Neuron (in vitro differentiated cells): ENCODE results near the gene SLC25A11.

Experiments used
- H2AFZ ChIP-seq: one replicate; pipeline ENCODE4 v1.6.1; 2013; ENCODE audit warnings: low read depth, mild to moderate bottlenecking, inconsistent platforms, low read length, moderate library complexity
- H3K27me3 ChIP-seq: one replicate; pipeline ENCODE4 v1.6.1; 2013; ENCODE audit warnings: low read length; ENCODE audit not compliant: insufficient read depth
- H3K36me3 ChIP-seq: one replicate; pipeline ENCODE4 v1.6.1; 2013; ENCODE audit warnings: low read length; ENCODE audit not compliant: insufficient read depth
- H3K4me1 ChIP-seq: one replicate; pipeline ENCODE4 v1.6.1; 2013; ENCODE audit warnings: low read length; ENCODE audit not compliant: insufficient read depth
- H3K4me3 ChIP-seq: 2 replicates; pipeline ENCODE4 v1.5.1; 2013; ENCODE audit warnings: mild to moderate bottlenecking, low read length, moderate library complexity
- H3K9me3 ChIP-seq: one replicate; pipeline ENCODE4 v1.6.1; 2013; ENCODE audit warnings: low read length

Gene SLC25A11

GRCh38 chr17:4956493-4957061 is 16.7 kb upstream of the SLC25A11 start:
- peaks cover 4% of the 10 kb centered on the region for H3K4me1 ChIP-seq
- H3K36me3 ChIP-seq = peaks cover 32% of the 10 kb centered on the region
- H3K9me3 ChIP-seq = peaks cover 4% of the 10 kb centered on the region
- no peaks in the 10 kb centered on the region for H3K27me3 ChIP-seq
- H2AFZ ChIP-seq = no peak overlapping the region
- no peak overlapping the region for H3K4me3 ChIP-seq

GRCh38 chr17:4955091-4955490 is 15.2 kb upstream of the SLC25A11 start:
- Histone ChIP-seq H3K9me3 (peaks cover 4% of the 10 kb centered on the region), H3K27me3 (no peaks in the 10 kb centered on the region), H3K4me3 (no peak overlapping the region), H3K4me1 (peaks cover 17% of the 10 kb centered on the region), H3K36me3 (peaks cover 24% of the 10 kb centered on the region), H2AFZ (no peak overlapping the region)

- no peak overlapping the region for H2AFZ ChIP-seq
- H3K36me3 ChIP-seq = peaks cover 13% of the 10 kb centered on the region
- no peak overlapping the region for H3K4me3 ChIP-seq
- H3K4me1 ChIP-seq = peaks cover 19% of the 10 kb centered on the region
- H3K27me3 ChIP-seq = no peaks in the 10 kb centered on the region
- peaks cover 4% of the 10 kb centered on the region for H3K9me3 ChIP-seq
Measured at GRCh38 chr17:4953451-4953961, 13.7 kb upstream of the SLC25A11 start.

GRCh38 chr17:4951486-4951885 is 11.6 kb upstream of the SLC25A11 start:
- Histone ChIP-seq H3K9me3 (peaks cover 4% of the 10 kb centered on the region), H2AFZ (no peak overlapping the region), H3K4me1 (peaks cover 26% of the 10 kb centered on the region), H3K36me3 (peaks cover 5% of the 10 kb centered on the region), H3K4me3 (peak overlapping the region; percentile 84), H3K27me3 (no peaks in the 10 kb centered on the region)

- Histone ChIP-seq H3K27me3 (no peaks in the 10 kb centered on the region), H3K9me3 (peaks cover 4% of the 10 kb centered on the region), H3K4me3 (peak within 1 kb of the TSS; percentile 84), H3K4me1 (peaks cover 33% of the 10 kb centered on the region), H3K36me3 (peaks cover 11% of the 10 kb centered on the region), H2AFZ (peak within 1 kb of the TSS; percentile 44)
Measured at GRCh38 chr17:4950746-4951204, 10.9 kb upstream of the SLC25A11 start, which contains the start of gene ENO3. Gene ENO3, plus strand, starts transcription at chr17:4951119. Its CDS starts 711 bp downstream, at chr17:4951830.

GRCh38 chr17:4950075-4950745 is 10.4 kb upstream of the SLC25A11 start:
- Histone ChIP-seq H3K27me3 (no peaks in the 10 kb centered on the region), H3K4me1 (peaks cover 35% of the 10 kb centered on the region), H3K4me3 (peak overlapping the region; percentile 84), H3K36me3 (peaks cover 17% of the 10 kb centered on the region), H3K9me3 (peaks cover 2% of the 10 kb centered on the region), H2AFZ (peak overlapping the region; percentile 44)

GRCh38 chr17:4949321-4950074 is 9.7 kb upstream of the SLC25A11 start:
- Histone ChIP-seq H3K36me3 (peaks cover 24% of the 10 kb centered on the region), H3K4me3 (peak overlapping the region; percentile 84), H3K9me3 (no peaks in the 10 kb centered on the region), H2AFZ (peak overlapping the region; percentile 74), H3K27me3 (no peaks in the 10 kb centered on the region), H3K4me1 (peaks cover 37% of the 10 kb centered on the region)

GRCh38 chr17:4948931-4949320 is 9.1 kb upstream of the SLC25A11 start:
- H2AFZ ChIP-seq = peak overlapping the region; percentile 74
- H3K4me1 ChIP-seq = peaks cover 37% of the 10 kb centered on the region
- H3K36me3 ChIP-seq = peaks cover 30% of the 10 kb centered on the region
- H3K9me3 ChIP-seq = no peaks in the 10 kb centered on the region
- no peaks in the 10 kb centered on the region for H3K27me3 ChIP-seq
- peak overlapping the region; percentile 84 for H3K4me3 ChIP-seq

- H3K4me1 ChIP-seq = peaks cover 37% of the 10 kb centered on the region
- H2AFZ ChIP-seq = peak within 1 kb of the TSS; percentile 74
- H3K4me3 ChIP-seq = peak within 1 kb of the TSS; percentile 84
- H3K27me3 ChIP-seq = no peaks in the 10 kb centered on the region
- no peaks in the 10 kb centered on the region for H3K9me3 ChIP-seq
- H3K36me3 ChIP-seq = peaks cover 36% of the 10 kb centered on the region
Measured at GRCh38 chr17:4948166-4948930, 8.5 kb upstream of the SLC25A11 start, which contains the start of gene PFN1. Gene PFN1, minus strand, starts transcription at chr17:4948530. Its CDS starts 136 bp downstream, at chr17:4948394.

- Histone ChIP-seq H2AFZ (peak overlapping the region; percentile 74), H3K9me3 (no peaks in the 10 kb centered on the region), H3K27me3 (no peaks in the 10 kb centered on the region), H3K36me3 (peaks cover 43% of the 10 kb centered on the region), H3K4me3 (peak overlapping the region; percentile 84), H3K4me1 (peaks cover 37% of the 10 kb centered on the region)
Measured at GRCh38 chr17:4947411-4948165, 7.7 kb upstream of the SLC25A11 start.

- Histone ChIP-seq H3K27me3 (no peaks in the 10 kb centered on the region), H3K4me1 (peaks cover 37% of the 10 kb centered on the region), H3K9me3 (no peaks in the 10 kb centered on the region), H2AFZ (no peak overlapping the region), H3K36me3 (peaks cover 48% of the 10 kb centered on the region), H3K4me3 (peak overlapping the region; percentile 84)
Measured at GRCh38 chr17:4947010-4947410, 7.2 kb upstream of the SLC25A11 start.
